Glutamatergic neuron (in vitro differentiated cells): Measurements from ENCODE around the gene RAB18. TPM values are rescaled to one million over a fixed set of nuclear protein-coding genes. Genes with fewer than 3 reads are reported as not detected.
A peak's percentile ranks its signal among the peaks of the same experiment; 100 is the strongest.

ENCODE experiments used
- DNase-seq: peaks from one replicate; pipeline ENCODE4 v3.0.0; 2022
- H3K27ac Mint-ChIP-seq: one replicate; pipeline ENCODE4 v1.8.0; 2020; ENCODE audit warnings: mild to moderate bottlenecking, mixed read lengths, inconsistent platforms; ENCODE audit not compliant: unreplicated experiment
- H3K27me3 Mint-ChIP-seq: one replicate; pipeline ENCODE4 v1.8.0; 2020; ENCODE audit warnings: mild to moderate bottlenecking, moderate library complexity, mixed read lengths, inconsistent platforms; ENCODE audit not compliant: unreplicated experiment
- H3K36me3 Mint-ChIP-seq: one replicate; pipeline ENCODE4 v1.8.0; 2020; ENCODE audit warnings: mild to moderate bottlenecking, mixed read lengths, inconsistent platforms; ENCODE audit not compliant: unreplicated experiment
- H3K4me1 Mint-ChIP-seq: one replicate; pipeline ENCODE4 v1.8.0; 2020; ENCODE audit warnings: mild to moderate bottlenecking, low read depth, mixed read lengths, inconsistent platforms; ENCODE audit not compliant: unreplicated experiment
- H3K4me3 Mint-ChIP-seq: one replicate; pipeline ENCODE4 v1.8.0; 2020; ENCODE audit warnings: mild to moderate bottlenecking, mixed read lengths, inconsistent platforms; ENCODE audit not compliant: unreplicated experiment
- H3K9me3 Mint-ChIP-seq: one replicate; pipeline ENCODE4 v1.8.0; 2020; ENCODE audit warnings: mild to moderate bottlenecking, moderate library complexity, mixed read lengths, inconsistent platforms; ENCODE audit not compliant: unreplicated experiment
- CTCF ChIP-seq: fragments of 200-600 bp; sonication (generic); IDR thresholded peaks from one replicate; pipeline ENCODE4 v1.5.0; 2021; ENCODE audit not compliant: partially characterized antibody, unreplicated experiment
- total RNA-seq: library from RNA; stranded (reverse); fragmentation: NEBNext Ultra II Directional; extraction: Animal tissue kit (Norgen Biotek cat#: 25700); gene quantifications from one replicate; pipeline ENCODE4 v1.2.1, GENCODE V29; 2021; ENCODE audit not compliant: unreplicated experiment

Gene RAB18
- total RNA-seq, 1 donor from 2014 or later, result 166 TPM

DNA sequence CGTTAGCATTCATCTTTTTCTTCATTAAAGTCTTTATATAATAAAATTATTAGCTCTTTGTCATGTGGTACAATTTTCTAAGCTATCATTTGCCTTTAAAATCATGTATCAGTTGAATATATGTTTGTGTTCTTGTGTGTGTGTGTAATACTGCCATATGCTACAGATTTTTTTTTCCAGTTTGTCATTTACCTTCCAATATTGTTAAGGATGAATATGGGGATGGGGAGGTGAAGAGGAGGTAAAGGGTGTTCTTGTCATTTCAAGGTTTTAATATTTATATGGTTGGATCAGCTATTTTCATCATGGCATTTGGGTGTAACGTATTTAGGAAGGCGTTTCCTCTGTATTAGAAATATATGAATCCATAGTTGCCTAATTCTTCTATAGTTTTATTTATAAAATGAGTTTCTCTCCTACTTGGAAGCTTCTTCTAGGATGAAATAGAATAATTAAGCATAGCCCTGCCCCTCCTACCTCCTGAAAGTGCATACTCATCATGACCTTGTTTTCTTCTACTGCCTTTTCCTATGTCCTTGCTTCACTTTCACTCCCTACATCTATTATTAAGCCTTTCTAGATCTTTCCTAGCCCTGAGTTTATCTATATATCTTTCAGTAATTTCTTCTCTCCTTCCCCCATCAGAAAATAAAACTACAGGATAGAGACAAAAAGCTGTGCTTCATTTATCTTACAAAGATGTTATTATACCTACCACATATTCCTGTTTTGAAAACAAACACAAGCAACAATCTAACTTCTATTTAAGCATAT, 25.1 kb downstream of the RAB18 start:
- DNase-seq, result no peak
- no peak for TF ChIP-seq CTCF
- H3K27ac Mint-ChIP-seq, result peak overlapping the region; percentile 89
- H3K36me3 Mint-ChIP-seq, result no peaks in the 10 kb centered on the region
- peak overlapping the region; percentile 35 for H3K4me3 Mint-ChIP-seq
- peaks cover 64% of the 10 kb centered on the region for H3K4me1 Mint-ChIP-seq
- H3K27me3 Mint-ChIP-seq, result peaks cover 1% of the 10 kb centered on the region
- peaks cover 7% of the 10 kb centered on the region for H3K9me3 Mint-ChIP-seq

GRCh38 chr10:27530477-27530876, 26.4 kb downstream of the RAB18 start:
- no peak for TF ChIP-seq CTCF
- H3K27me3 Mint-ChIP-seq, result peaks cover 1% of the 10 kb centered on the region
- H3K27ac Mint-ChIP-seq, result no peak overlapping the region
- DNase-seq, result no peak
- H3K4me1 Mint-ChIP-seq, result peaks cover 51% of the 10 kb centered on the region
- no peak overlapping the region for H3K4me3 Mint-ChIP-seq
- H3K9me3 Mint-ChIP-seq, result peaks cover 4% of the 10 kb centered on the region
- no peaks in the 10 kb centered on the region for H3K36me3 Mint-ChIP-seq

DNA sequence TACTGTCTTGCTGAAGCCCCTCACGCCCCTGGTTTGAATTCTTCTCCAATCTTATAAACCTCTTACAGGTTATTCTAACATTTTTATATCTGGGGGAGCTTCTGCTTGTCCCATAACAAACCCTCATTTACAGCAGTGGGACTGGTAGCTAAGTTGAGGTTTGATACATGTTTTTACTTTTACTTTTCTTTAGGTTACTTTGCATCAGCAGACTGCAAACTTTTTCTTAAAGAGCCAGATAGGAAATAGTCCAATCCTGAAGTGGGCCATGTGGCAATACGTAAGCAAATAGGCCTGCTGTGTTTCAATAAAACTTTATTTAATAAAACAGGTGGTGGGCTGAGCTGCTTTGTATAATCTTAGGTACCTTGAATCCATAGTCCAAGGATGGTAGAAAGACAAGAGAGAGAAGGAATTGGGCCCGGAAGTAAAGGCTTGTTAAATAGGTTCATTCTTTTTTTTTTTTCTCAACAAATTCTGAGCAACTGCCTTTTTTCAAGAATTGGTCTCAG, 27.3 kb downstream of the RAB18 start:
- Mint-ChIP-seq H3K9me3 (peaks cover 2% of the 10 kb centered on the region), H3K27ac (peak overlapping the region; percentile 28), H3K4me1 (peaks cover 46% of the 10 kb centered on the region), H3K4me3 (no peak overlapping the region), H3K27me3 (peaks cover 1% of the 10 kb centered on the region), H3K36me3 (no peaks in the 10 kb centered on the region)
- no peak for DNase-seq
- TF ChIP-seq CTCF, result no peak

GRCh38 chr10:27534161-27534700, 30.1 kb downstream of the RAB18 start:
- H3K4me3 Mint-ChIP-seq, result no peak overlapping the region
- no peak overlapping the region for H3K27ac Mint-ChIP-seq
- TF ChIP-seq CTCF, result no peak
- DNase-seq, result no peak
- no peaks in the 10 kb centered on the region for H3K36me3 Mint-ChIP-seq
- no peaks in the 10 kb centered on the region for H3K27me3 Mint-ChIP-seq
- H3K9me3 Mint-ChIP-seq, result no peaks in the 10 kb centered on the region
- peaks cover 28% of the 10 kb centered on the region for H3K4me1 Mint-ChIP-seq

GRCh38 chr10:27535317-27535716, 31.2 kb downstream of the RAB18 start:
- Mint-ChIP-seq H3K9me3 (no peaks in the 10 kb centered on the region), H3K4me1 (peaks cover 18% of the 10 kb centered on the region), H3K27me3 (no peaks in the 10 kb centered on the region), H3K36me3 (no peaks in the 10 kb centered on the region), H3K27ac (no peak overlapping the region), H3K4me3 (no peak overlapping the region)
- TF ChIP-seq CTCF, result no peak
- DNase-seq, result no peak
